ENCODE measurements around the gene RBM10. TPM values are rescaled to one million over a fixed set of nuclear protein-coding genes. Genes with fewer than 3 reads are reported as not detected.
A peak's percentile ranks its signal among the peaks of the same experiment; 100 is the strongest.

The RBM10 gene
- total RNA-seq, 4 donors from 2014 or later: 27.9 to 33.1 (median 30.2) TPM

DNA sequence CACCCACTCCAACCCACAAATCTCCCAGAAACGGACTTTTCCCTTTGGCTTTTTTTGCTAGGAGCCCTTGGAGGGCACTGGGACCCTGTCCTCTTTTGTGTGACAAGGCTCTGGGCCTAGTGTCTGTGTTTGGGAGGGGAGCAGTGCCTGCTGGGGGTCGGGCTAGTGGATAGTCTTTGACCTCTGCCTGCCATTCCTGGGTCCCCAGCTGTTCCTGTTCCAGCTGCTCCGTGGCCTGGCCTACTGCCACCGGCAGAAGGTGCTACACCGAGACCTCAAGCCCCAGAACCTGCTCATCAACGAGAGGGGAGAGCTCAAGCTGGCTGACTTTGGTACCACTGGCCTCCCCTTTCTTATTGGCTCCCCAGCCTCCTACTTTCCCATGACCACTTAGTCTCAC, 81.0 kb downstream of the RBM10 start:
- WGBS: 85% methylated on average over 4 of the region's 6 CpGs
- Histone ChIP-seq H3K9me3 (no peaks in the 10 kb centered on the region), H3K36me3 (peaks cover 61% of the 10 kb centered on the region), H3K4me3 (no peak overlapping the region), H3K27ac (no peak overlapping the region), H3K27me3 (no peaks in the 10 kb centered on the region), H3K4me1 (peaks cover under 1% of the 10 kb centered on the region)
- DNase-seq (ENCODE audit: low spot score in 2 of 2): peak in 1 of 2 donors; percentile 44
- TF ChIP-seq POLR2AphosphoS5 (IDR thresholded peaks at IDR 0.05) (no peak), EP300 (IDR thresholded peaks at IDR 0.05) (no peak), POLR2A (IDR thresholded peaks at IDR 0.05) (no peak)
- TF ChIP-seq, protein P1, sequence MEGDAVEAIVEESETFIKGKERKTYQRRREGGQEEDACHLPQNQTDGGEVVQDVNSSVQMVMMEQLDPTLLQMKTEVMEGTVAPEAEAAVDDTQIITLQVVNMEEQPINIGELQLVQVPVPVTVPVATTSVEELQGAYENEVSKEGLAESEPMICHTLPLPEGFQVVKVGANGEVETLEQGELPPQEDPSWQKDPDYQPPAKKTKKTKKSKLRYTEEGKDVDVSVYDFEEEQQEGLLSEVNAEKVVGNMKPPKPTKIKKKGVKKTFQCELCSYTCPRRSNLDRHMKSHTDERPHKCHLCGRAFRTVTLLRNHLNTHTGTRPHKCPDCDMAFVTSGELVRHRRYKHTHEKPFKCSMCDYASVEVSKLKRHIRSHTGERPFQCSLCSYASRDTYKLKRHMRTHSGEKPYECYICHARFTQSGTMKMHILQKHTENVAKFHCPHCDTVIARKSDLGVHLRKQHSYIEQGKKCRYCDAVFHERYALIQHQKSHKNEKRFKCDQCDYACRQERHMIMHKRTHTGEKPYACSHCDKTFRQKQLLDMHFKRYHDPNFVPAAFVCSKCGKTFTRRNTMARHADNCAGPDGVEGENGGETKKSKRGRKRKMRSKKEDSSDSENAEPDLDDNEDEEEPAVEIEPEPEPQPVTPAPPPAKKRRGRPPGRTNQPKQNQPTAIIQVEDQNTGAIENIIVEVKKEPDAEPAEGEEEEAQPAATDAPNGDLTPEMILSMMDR (IDR thresholded peaks at IDR 0.05): no peak

DNA sequence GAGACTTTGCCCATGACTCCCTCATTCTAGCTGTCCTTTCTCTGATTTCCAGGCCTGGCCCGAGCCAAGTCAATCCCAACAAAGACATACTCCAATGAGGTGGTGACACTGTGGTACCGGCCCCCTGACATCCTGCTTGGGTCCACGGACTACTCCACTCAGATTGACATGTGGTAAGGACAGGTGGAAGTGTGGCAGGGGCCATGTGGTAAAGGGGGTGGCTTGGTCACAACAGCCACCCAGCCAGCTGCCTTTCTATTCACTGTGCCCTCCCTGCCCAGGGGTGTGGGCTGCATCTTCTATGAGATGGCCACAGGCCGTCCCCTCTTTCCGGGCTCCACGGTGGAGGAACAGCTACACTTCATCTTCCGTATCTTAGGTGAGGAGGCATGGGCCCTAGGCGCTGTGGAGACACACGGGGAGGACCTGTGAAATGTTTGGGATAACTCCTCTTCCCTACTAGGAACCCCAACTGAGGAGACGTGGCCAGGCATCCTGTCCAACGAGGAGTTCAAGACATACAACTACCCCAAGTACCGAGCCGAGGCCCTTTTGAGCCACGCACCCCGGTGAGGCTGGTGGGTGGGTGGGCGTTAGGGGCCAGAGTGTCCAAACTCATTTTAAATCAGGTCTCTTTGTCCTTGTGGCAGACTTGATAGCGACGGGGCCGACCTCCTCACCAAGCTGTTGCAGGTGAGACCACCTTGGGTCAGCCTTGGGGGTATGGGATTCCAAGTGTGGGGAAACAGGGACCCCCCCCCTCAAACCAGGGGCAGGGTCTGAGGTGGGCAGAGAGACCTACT, 81.7 kb downstream of the RBM10 start:
- Histone ChIP-seq H3K27ac (no peak overlapping the region), H3K36me3 (peaks cover 61% of the 10 kb centered on the region), H3K4me1 (no peaks in the 10 kb centered on the region), H3K27me3 (no peaks in the 10 kb centered on the region), H3K9me3 (no peaks in the 10 kb centered on the region), H3K4me3 (no peak overlapping the region)
- 93% methylated on average over 15 of the region's 19 CpGs for WGBS
- TF ChIP-seq, protein P1 (IDR thresholded peaks at IDR 0.05): no peak
- TF ChIP-seq EP300 (IDR thresholded peaks at IDR 0.05) (no peak), POLR2A (IDR thresholded peaks at IDR 0.05) (no peak), POLR2AphosphoS5 (IDR thresholded peaks at IDR 0.05) (no peak)
- DNase-seq (ENCODE audit: low spot score in 2 of 2): peak in 1 of 2 donors; percentile 60

DNA sequence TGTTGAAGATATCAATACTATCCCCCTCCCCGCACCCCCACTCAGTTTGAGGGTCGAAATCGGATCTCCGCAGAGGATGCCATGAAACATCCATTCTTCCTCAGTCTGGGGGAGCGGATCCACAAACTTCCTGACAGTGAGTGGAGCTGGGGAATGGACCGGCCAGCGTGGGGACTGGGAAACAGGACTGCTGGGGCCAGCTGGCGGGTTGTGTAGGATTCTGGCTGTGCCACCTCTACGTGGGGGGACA, 82.2 kb downstream of the RBM10 start:
- Histone ChIP-seq H3K27me3 (no peaks in the 10 kb centered on the region), H3K4me1 (peaks cover under 1% of the 10 kb centered on the region), H3K36me3 (peaks cover 61% of the 10 kb centered on the region), H3K4me3 (no peak overlapping the region), H3K9me3 (no peaks in the 10 kb centered on the region), H3K27ac (no peak overlapping the region)
- no peak for DNase-seq (ENCODE audit: low spot score in 2 of 2)
- WGBS: 89% methylated on average over 9 of the region's 9 CpGs
- TF ChIP-seq, protein P1 (IDR thresholded peaks at IDR 0.05): no peak
- TF ChIP-seq POLR2AphosphoS5 (IDR thresholded peaks at IDR 0.05) (no peak), EP300 (IDR thresholded peaks at IDR 0.05) (no peak), POLR2A (IDR thresholded peaks at IDR 0.05) (no peak)

DNA sequence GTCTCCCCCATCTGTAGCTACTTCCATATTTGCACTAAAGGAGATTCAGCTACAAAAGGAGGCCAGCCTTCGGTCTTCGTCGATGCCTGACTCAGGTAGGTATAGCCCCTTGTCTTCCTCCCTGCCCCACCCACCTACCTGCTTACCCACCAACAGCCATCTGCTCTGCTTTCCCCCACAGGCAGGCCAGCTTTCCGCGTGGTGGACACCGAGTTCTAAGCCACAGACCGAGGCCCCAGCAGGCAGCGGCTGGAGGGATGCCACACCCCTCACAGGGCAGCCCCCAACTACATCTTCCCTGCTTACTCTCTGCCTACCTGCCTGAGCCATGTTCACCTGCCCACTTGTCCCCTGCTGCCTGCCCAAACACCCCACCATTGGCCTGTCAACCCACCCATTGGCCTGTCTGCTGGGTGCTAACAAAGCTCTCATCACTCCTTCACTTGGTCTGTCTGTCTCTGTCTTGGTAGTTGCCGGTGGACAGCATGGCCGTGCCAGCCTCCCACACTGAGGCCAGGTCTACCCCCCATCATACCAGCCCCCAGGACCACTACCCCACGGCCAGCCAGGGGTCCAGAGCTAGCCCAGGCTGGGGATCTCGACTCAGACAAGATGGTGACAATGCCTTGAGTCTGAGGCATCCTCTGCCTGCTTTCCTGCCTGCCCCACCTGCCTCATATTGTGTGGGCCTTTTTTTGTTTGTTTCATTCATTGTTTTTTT, 83.7 kb downstream of the RBM10 start:
- no peaks in the 10 kb centered on the region for H3K9me3 ChIP-seq
- 94% methylated on average over 12 of the region's 12 CpGs for WGBS
- H3K4me1 ChIP-seq: peaks cover 6% of the 10 kb centered on the region
- no peak overlapping the region for H3K4me3 ChIP-seq
- no peaks in the 10 kb centered on the region for H3K27me3 ChIP-seq
- no peak for TF ChIP-seq POLR2AphosphoS5 (IDR thresholded peaks at IDR 0.05)
- no peak overlapping the region for H3K27ac ChIP-seq
- peaks cover 55% of the 10 kb centered on the region for H3K36me3 ChIP-seq
- DNase-seq (ENCODE audit: low spot score in 2 of 2): peak in 1 of 2 donors; percentile 53

DNA sequence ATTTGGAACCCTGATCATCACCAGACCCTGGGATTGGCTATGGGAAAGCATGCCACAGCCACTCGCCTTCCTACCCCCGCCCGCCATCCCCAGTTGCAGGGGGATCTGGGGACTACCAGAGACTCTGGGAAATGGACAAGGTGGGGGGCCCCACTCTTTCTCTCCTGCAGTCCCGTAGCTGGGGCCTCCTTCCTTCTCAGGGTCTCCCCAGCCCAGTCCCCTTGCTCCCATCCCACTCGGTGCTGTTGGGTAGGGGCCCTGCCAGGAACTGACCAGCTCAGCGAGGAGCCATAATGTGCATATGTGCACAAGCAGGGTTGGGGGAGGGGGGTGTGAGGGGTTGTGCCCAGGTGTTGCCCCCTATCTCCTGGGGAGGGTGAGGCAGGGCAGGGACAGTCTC, 84.4 kb downstream of the RBM10 start:
- H3K27me3 ChIP-seq: no peaks in the 10 kb centered on the region
- TF ChIP-seq POLR2A (IDR thresholded peaks at IDR 0.05): no peak
- TF ChIP-seq, protein P1 (IDR thresholded peaks at IDR 0.05): no peak
- TF ChIP-seq EP300 (IDR thresholded peaks at IDR 0.05): no peak
- no peak for TF ChIP-seq POLR2AphosphoS5 (IDR thresholded peaks at IDR 0.05)
- 94% methylated on average over 6 of the region's 6 CpGs for WGBS
- no peak overlapping the region for H3K27ac ChIP-seq
- H3K36me3 ChIP-seq: peaks cover 48% of the 10 kb centered on the region
- H3K4me1 ChIP-seq: peaks cover 8% of the 10 kb centered on the region
- H3K4me3 ChIP-seq: no peak overlapping the region
- H3K9me3 ChIP-seq: no peaks in the 10 kb centered on the region
- peak in 1 of 2 donors; percentile 59 for DNase-seq (ENCODE audit: low spot score in 2 of 2)

Measured in suprapubic skin (tissue), 4 donors.